Ascending aorta (tissue), 2 donors: ENCODE measurements around the gene CD2AP. TPM values are rescaled to one million over a fixed set of nuclear protein-coding genes. Genes with fewer than 3 reads are reported as not detected.
"Not testable (repeated sequence)": the region's sequence is repeated elsewhere in the genome, so short reads cannot be mapped to it uniquely, and the experiment has no call there.

Experiments
- DNase-seq, 2 donors: peaks; one replicate each; pipeline ENCODE4 v3.0.0-alpha.2; 2019; ENCODE audit warnings: low spot score in 2 of 2
- H3K27ac ChIP-seq, 2 donors: fragments of 200-600 bp; sonication (generic); one replicate each; pipeline ENCODE4 v1.5.1; 2016 to 2017; ENCODE audit warnings: mild to moderate bottlenecking in 1 of 2
- H3K27me3 ChIP-seq: fragments of 200-600 bp; sonication (generic); one replicate; pipeline ENCODE4 v1.5.1; 2017
- H3K36me3 ChIP-seq, 2 donors: fragments of 200-600 bp; sonication (generic); one replicate each; pipeline ENCODE4 v1.5.1; 2016
- H3K4me1 ChIP-seq, 2 donors: fragments of 200-600 bp; sonication (generic); one replicate each; pipeline ENCODE4 v1.5.1; 2016 to 2017; ENCODE audit warnings: mild to moderate bottlenecking in 1 of 2
- H3K4me3 ChIP-seq, 2 donors: fragments of 200-600 bp; sonication (generic); one replicate each; pipeline ENCODE4 v1.5.1; 2016 to 2017; ENCODE audit warnings: mild to moderate bottlenecking in 1 of 2
- H3K9me3 ChIP-seq, 2 donors: fragments of 200-600 bp; sonication (generic); one replicate each; pipeline ENCODE4 v1.5.1; 2016
- intact Hi-C: fragments of 100-400 bp; cut with DNase I; formaldehyde crosslinking; loops from one replicate; pipeline ENCODE4 v1.15.1; 2023
- total RNA-seq: library from RNA; depleted of rRNA; stranded (reverse); fragments of >200 nt; gene quantifications from one replicate; pipeline ENCODE4 v1.1.0, GENCODE V29; 2016
- TF ChIP-seq, protein P1 (sequence below), 3 experiments: fragments of 200-600 bp in 2 of 3; fragments of 450-650 bp in 1 of 3; sonication (generic) in 2 of 3; IDR thresholded peaks; one replicate each; pipeline ENCODE4 v1.5.1; 2016 to 2019; ENCODE audit warnings: antibody characterized with exemption in 3 of 3, mild to moderate bottlenecking in 1 of 3, moderate library complexity in 1 of 3

The CD2AP gene
- total RNA-seq, 1 donor from 2014 or later, result 18.9 TPM

DNA sequence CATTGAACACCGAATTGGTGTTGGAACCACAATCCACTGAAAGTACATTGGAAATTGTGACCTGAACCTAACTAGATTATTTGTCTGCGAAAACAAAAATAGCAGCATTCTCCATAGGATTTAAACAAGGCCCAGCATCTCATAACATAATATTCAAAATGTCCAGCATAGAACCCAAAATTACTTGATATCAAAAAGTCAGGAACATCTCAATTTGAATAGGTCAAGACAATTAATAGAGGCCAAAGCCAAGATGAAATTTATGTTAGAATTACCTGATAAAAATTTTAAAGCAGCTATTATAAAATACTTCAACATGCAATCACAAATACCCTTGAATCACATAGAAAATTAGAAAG is 42.4 kb upstream of the CD2AP start:
- H3K4me3 ChIP-seq, result no peak overlapping the region
- intact Hi-C loops, result no loop called here
- no peaks in the 10 kb centered on the region for H3K4me1 ChIP-seq
- no peaks in the 10 kb centered on the region for H3K27me3 ChIP-seq
- TF ChIP-seq, protein P1, sequence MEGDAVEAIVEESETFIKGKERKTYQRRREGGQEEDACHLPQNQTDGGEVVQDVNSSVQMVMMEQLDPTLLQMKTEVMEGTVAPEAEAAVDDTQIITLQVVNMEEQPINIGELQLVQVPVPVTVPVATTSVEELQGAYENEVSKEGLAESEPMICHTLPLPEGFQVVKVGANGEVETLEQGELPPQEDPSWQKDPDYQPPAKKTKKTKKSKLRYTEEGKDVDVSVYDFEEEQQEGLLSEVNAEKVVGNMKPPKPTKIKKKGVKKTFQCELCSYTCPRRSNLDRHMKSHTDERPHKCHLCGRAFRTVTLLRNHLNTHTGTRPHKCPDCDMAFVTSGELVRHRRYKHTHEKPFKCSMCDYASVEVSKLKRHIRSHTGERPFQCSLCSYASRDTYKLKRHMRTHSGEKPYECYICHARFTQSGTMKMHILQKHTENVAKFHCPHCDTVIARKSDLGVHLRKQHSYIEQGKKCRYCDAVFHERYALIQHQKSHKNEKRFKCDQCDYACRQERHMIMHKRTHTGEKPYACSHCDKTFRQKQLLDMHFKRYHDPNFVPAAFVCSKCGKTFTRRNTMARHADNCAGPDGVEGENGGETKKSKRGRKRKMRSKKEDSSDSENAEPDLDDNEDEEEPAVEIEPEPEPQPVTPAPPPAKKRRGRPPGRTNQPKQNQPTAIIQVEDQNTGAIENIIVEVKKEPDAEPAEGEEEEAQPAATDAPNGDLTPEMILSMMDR (IDR thresholded peaks at IDR 0.05), result no peak
- H3K9me3 ChIP-seq, result no peaks in the 10 kb centered on the region
- H3K27ac ChIP-seq, result no peak overlapping the region
- DNase-seq, result no peak
- no peaks in the 10 kb centered on the region for H3K36me3 ChIP-seq

- H3K27me3 ChIP-seq, result no peaks in the 10 kb centered on the region
- TF ChIP-seq, protein P1 (IDR thresholded peaks at IDR 0.05), result no peak
- intact Hi-C loops, result no loop called here
- H3K4me1 ChIP-seq, result no peaks in the 10 kb centered on the region
- H3K27ac ChIP-seq, result no peak overlapping the region
- H3K9me3 ChIP-seq, result no peaks in the 10 kb centered on the region
- DNase-seq, result no peak
- H3K36me3 ChIP-seq, result no peaks in the 10 kb centered on the region
- no peak overlapping the region for H3K4me3 ChIP-seq
Observed at GRCh38 chr6:47437592-47437991, 40.0 kb upstream of the CD2AP start.

DNA sequence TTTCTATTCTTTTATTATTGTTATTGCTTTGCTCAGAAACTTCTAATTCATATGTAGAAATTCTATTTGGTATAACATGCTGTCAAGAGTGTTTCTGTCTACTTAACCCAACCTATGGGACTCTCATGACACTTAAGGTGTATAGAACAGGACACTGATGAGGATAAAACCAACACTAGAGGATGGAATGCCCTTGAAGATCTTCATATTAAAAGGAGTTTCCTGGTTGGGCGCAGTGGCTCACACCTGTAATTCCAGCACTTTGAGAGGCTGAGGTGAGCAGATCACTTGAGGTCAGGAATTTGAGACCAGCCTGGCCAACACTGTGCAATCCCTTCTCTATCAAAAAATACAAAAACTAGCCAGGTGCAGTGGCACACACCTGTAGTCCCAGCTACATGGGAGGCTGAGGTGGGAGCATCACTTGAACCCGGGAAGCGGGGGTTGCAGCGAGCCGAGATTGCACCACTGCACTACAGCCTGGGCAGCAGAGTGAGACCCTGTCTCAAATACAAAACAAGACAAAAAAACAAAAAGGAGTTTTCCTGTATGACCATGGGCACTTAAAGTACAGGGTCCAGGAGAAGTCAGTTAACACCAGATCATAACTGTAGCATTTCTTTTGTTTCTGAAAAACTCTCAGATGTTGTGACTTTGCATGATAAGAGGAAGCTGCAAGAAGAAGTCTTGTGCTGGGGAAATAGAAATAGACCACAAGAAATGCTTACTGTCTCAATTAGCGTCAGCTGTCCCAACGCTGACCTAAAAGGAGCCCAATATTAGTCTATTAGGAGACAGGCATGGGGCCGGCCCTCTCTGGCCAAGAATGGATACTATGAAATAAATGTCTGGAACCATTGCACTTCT is 38.9 kb upstream of the CD2AP start:
- intact Hi-C loops, result no loop called here
- peak in 1 of 2 donors; percentile 15 for DNase-seq
- Histone ChIP-seq H3K9me3 (no peaks in the 10 kb centered on the region), H3K27ac (no peak overlapping the region), H3K4me1 (no peaks in the 10 kb centered on the region), H3K36me3 (no peaks in the 10 kb centered on the region), H3K27me3 (no peaks in the 10 kb centered on the region), H3K4me3 (no peak overlapping the region)
- TF ChIP-seq, protein P1 (IDR thresholded peaks at IDR 0.05), result no peak

DNA sequence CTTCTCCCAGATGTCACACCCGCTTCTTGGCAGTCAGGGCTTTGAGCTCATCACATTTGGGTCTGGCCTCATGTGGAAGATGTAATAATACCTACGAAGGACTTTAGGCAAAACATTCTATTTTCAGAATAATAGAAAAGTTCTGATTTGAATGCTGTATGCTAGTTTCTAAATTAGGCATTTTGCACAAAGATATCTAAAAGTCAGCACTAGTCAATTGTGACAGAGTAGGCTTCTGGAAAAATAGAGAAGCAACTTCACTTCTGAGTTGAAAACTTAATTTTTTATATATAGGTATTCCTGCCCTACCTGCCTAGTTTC is 38.3 kb upstream of the CD2AP start:
- Histone ChIP-seq H3K27ac (no peak overlapping the region), H3K4me3 (no peak overlapping the region), H3K9me3 (no peaks in the 10 kb centered on the region), H3K4me1 (no peaks in the 10 kb centered on the region), H3K36me3 (no peaks in the 10 kb centered on the region), H3K27me3 (no peaks in the 10 kb centered on the region)
- DNase-seq, result no peak
- TF ChIP-seq, protein P1 (IDR thresholded peaks at IDR 0.05), result no peak
- intact Hi-C loops, result no loop called here

DNA sequence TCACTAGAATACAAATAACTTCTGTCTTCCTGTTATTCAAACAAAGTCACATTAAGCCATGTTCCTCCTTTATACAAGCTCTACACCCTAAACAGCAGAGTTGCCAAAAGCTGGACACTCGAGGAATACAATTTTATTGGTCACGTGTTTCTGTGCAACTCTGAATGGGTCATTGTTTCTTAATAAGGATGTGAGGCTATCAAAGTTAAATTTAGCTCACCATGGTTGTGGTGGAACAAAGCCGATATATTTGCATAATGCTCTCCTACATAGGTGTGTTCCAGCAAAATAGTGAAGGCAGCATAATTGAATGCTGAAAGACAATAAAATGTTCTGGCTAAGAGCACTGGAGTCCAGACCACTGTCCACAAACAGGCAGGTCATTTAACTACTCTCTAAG is 36.9 kb upstream of the CD2AP start:
- Histone ChIP-seq H3K4me1 (no peaks in the 10 kb centered on the region), H3K27me3 (no peaks in the 10 kb centered on the region), H3K9me3 (no peaks in the 10 kb centered on the region), H3K36me3 (no peaks in the 10 kb centered on the region), H3K4me3 (no peak overlapping the region), H3K27ac (no peak overlapping the region)
- TF ChIP-seq, protein P1 (IDR thresholded peaks at IDR 0.05), result no peak
- DNase-seq, result no peak
- intact Hi-C loops, result no loop called here

DNA sequence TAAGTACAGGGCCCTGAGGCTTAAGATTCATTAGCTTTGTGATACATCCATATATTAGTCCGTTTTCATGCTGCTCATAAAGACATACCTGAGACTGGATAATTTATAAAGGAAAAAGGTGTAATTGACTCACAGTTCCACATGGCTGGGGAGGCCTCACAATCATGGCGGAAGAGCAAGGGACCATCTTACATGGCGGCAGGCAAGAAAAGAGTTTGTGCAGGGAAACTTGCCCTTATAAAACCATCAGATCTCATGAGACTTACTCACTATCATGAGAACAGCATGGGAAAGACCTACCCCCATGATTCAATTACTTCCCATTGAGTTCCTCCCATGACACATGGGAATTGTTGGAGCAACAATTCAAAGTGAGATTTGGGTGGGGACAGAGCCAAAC is 32.6 kb upstream of the CD2AP start:
- DNase-seq, H3K4me1 ChIP-seq, H3K27ac ChIP-seq, H3K27me3 ChIP-seq, intact Hi-C loops, H3K9me3 ChIP-seq, H3K36me3 ChIP-seq, H3K4me3 ChIP-seq: not testable (repeated sequence)
